ENCODE results near the gene SDC3.
"Not testable (repeated sequence)": the region's sequence is repeated elsewhere in the genome, so short reads cannot be mapped to it uniquely, and the experiment has no call there.

SDC3 gene

GRCh38 chr1:30875197-30875596, 33.4 kb downstream of the SDC3 start:
- no peak for DNase-seq (ENCODE audit: low spot score)

GRCh38 chr1:30874176-30874575, 34.4 kb downstream of the SDC3 start:
- DNase-seq (ENCODE audit: low spot score), result no peak

- DNase-seq (ENCODE audit: low spot score), result no peak
These were observed 35.7 kb downstream of the SDC3 start for GRCh38 chr1:30872948-30873263.

GRCh38 chr1:30872033-30872947, 36.3 kb downstream of the SDC3 start:
- no peak for DNase-seq (ENCODE audit: low spot score)

GRCh38 chr1:30871276-30871871, 37.2 kb downstream of the SDC3 start:
- DNase-seq (ENCODE audit: low spot score), result no peak

- no peak for DNase-seq (ENCODE audit: low spot score)
These were observed 37.9 kb downstream of the SDC3 start for GRCh38 chr1:30870656-30871055.

- no peak for DNase-seq (ENCODE audit: low spot score)
These were observed 38.5 kb downstream of the SDC3 start for GRCh38 chr1:30870035-30870434.

- no peak for DNase-seq (ENCODE audit: low spot score)
These were observed 39.6 kb downstream of the SDC3 start for GRCh38 chr1:30868833-30869435.

- not testable (repeated sequence) for DNase-seq (ENCODE audit: low spot score)
These were observed 40.5 kb downstream of the SDC3 start for GRCh38 chr1:30868057-30868456.

- DNase-seq (ENCODE audit: low spot score), result no peak
These were observed 41.0 kb downstream of the SDC3 start for GRCh38 chr1:30867537-30867936.

- no peak for DNase-seq (ENCODE audit: low spot score)
These were observed 42.0 kb downstream of the SDC3 start for GRCh38 chr1:30866594-30866993.

GRCh38 chr1:30864681-30865080, 43.9 kb downstream of the SDC3 start:
- no peak for DNase-seq (ENCODE audit: low spot score)

- no peak for DNase-seq (ENCODE audit: low spot score)
These were observed 44.5 kb downstream of the SDC3 start for GRCh38 chr1:30863858-30864604.

- DNase-seq (ENCODE audit: low spot score), result no peak
These were observed 48.3 kb downstream of the SDC3 start for GRCh38 chr1:30860320-30860652.

GRCh38 chr1:30857964-30858363, 50.6 kb downstream of the SDC3 start:
- no peak for DNase-seq (ENCODE audit: low spot score)

- DNase-seq (ENCODE audit: low spot score), result no peak
These were observed 51.5 kb downstream of the SDC3 start for GRCh38 chr1:30857062-30857461.

- DNase-seq (ENCODE audit: low spot score), result no peak
These were observed 52.2 kb downstream of the SDC3 start for GRCh38 chr1:30856260-30856790.

- DNase-seq (ENCODE audit: low spot score), result no peak
These were observed 52.8 kb downstream of the SDC3 start for GRCh38 chr1:30855686-30856259.

- no peak for DNase-seq (ENCODE audit: low spot score)
These were observed 55.2 kb downstream of the SDC3 start for GRCh38 chr1:30853350-30853749.

- peak; percentile 40 for DNase-seq (ENCODE audit: low spot score)
These were observed 56.5 kb downstream of the SDC3 start for GRCh38 chr1:30852026-30852425.

GRCh38 chr1:30851286-30851685, 57.3 kb downstream of the SDC3 start:
- DNase-seq (ENCODE audit: low spot score), result no peak

- no peak for DNase-seq (ENCODE audit: low spot score)
These were observed 58.0 kb downstream of the SDC3 start for GRCh38 chr1:30850607-30851006.

Data from COLO829 (cell line).